ENCODE data around the gene MX1. TPM values are rescaled to one million over a fixed set of nuclear protein-coding genes. Genes with fewer than 3 reads are reported as not detected.

The MX1 gene
- total RNA-seq, 1 donor from 2014 or later = 16.7 TPM

- Histone ChIP-seq H3K9me3 (no peaks in the 10 kb centered on the region), H3K4me1 (no peaks in the 10 kb centered on the region), H3K4me3 (no peak overlapping the region), H3K27ac (no peak overlapping the region), H3K27me3 (no peaks in the 10 kb centered on the region), H3K36me3 (no peaks in the 10 kb centered on the region)
- intact Hi-C loops (cut with DNase I) = no loop called here
- TF ChIP-seq POLR2A (IDR thresholded peaks at IDR 0.05) (no peak), POLR2AphosphoS5 (IDR thresholded peaks at IDR 0.05; ENCODE audit: insufficient read depth in 1 of 2, low read depth in 1 of 2) (no peak)
- no peak for DNase-seq (ENCODE audit: extremely low spot score in 2 of 2)
Measured at GRCh38 chr21:41481191-41481590, 55.2 kb downstream of the MX1 start.

- no peaks in the 10 kb centered on the region for H3K27me3 ChIP-seq
- H3K27ac ChIP-seq = no peak overlapping the region
- no peak for TF ChIP-seq POLR2AphosphoS5 (IDR thresholded peaks at IDR 0.05; ENCODE audit: insufficient read depth in 1 of 2, low read depth in 1 of 2)
- H3K9me3 ChIP-seq = no peaks in the 10 kb centered on the region
- no peaks in the 10 kb centered on the region for H3K36me3 ChIP-seq
- intact Hi-C loops (cut with DNase I) = no loop called here
- DNase-seq (ENCODE audit: extremely low spot score in 2 of 2) = no peak
- no peaks in the 10 kb centered on the region for H3K4me1 ChIP-seq
- no peak overlapping the region for H3K4me3 ChIP-seq
Measured at GRCh38 chr21:41482301-41482700, 56.3 kb downstream of the MX1 start.

DNA sequence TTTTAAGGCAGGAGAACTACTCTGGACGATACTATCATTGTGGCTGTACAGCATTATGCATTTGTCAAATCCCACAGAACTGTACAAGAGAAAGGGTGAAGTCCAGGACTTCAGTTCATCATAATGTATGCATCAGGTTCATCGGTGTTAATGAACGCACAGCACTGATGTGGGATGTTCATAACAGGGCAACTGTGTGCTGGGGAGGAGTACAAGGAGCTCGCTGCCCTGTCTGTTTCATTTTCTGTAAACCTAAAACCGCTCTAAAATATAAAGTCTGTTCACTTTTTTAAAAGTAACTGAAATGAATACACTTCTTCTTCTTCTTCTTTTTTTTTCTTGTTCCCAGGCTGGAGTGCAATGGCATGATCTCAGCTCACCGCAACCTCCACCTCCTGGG is 56.9 kb downstream of the MX1 start:
- no peaks in the 10 kb centered on the region for H3K36me3 ChIP-seq
- DNase-seq (ENCODE audit: extremely low spot score in 2 of 2) = no peak
- H3K27ac ChIP-seq = no peak overlapping the region
- H3K27me3 ChIP-seq = no peaks in the 10 kb centered on the region
- TF ChIP-seq, protein P1, sequence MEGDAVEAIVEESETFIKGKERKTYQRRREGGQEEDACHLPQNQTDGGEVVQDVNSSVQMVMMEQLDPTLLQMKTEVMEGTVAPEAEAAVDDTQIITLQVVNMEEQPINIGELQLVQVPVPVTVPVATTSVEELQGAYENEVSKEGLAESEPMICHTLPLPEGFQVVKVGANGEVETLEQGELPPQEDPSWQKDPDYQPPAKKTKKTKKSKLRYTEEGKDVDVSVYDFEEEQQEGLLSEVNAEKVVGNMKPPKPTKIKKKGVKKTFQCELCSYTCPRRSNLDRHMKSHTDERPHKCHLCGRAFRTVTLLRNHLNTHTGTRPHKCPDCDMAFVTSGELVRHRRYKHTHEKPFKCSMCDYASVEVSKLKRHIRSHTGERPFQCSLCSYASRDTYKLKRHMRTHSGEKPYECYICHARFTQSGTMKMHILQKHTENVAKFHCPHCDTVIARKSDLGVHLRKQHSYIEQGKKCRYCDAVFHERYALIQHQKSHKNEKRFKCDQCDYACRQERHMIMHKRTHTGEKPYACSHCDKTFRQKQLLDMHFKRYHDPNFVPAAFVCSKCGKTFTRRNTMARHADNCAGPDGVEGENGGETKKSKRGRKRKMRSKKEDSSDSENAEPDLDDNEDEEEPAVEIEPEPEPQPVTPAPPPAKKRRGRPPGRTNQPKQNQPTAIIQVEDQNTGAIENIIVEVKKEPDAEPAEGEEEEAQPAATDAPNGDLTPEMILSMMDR (IDR thresholded peaks at IDR 0.05) = no peak
- no peak for TF ChIP-seq POLR2A (IDR thresholded peaks at IDR 0.05)
- TF ChIP-seq POLR2AphosphoS5 (IDR thresholded peaks at IDR 0.05; ENCODE audit: insufficient read depth in 1 of 2, low read depth in 1 of 2) = no peak
- H3K4me3 ChIP-seq = no peak overlapping the region
- H3K9me3 ChIP-seq = no peaks in the 10 kb centered on the region
- H3K4me1 ChIP-seq = no peaks in the 10 kb centered on the region
- intact Hi-C loops (cut with DNase I) = no loop called here

GRCh38 chr21:41483415-41483814 is 57.4 kb downstream of the MX1 start:
- H3K4me3 ChIP-seq = no peak overlapping the region
- H3K4me1 ChIP-seq = no peaks in the 10 kb centered on the region
- intact Hi-C loops (cut with DNase I) = no loop called here
- TF ChIP-seq, protein P1 (IDR thresholded peaks at IDR 0.05) = no peak
- TF ChIP-seq POLR2AphosphoS5 (IDR thresholded peaks at IDR 0.05; ENCODE audit: insufficient read depth in 1 of 2, low read depth in 1 of 2) (no peak), POLR2A (IDR thresholded peaks at IDR 0.05) (no peak)
- no peak for DNase-seq (ENCODE audit: extremely low spot score in 2 of 2)
- no peak overlapping the region for H3K27ac ChIP-seq
- H3K9me3 ChIP-seq = no peaks in the 10 kb centered on the region
- H3K27me3 ChIP-seq = no peaks in the 10 kb centered on the region
- H3K36me3 ChIP-seq = no peaks in the 10 kb centered on the region

- H3K9me3 ChIP-seq = no peaks in the 10 kb centered on the region
- TF ChIP-seq, protein P1 (IDR thresholded peaks at IDR 0.05) = no peak
- TF ChIP-seq POLR2A (IDR thresholded peaks at IDR 0.05) (no peak), POLR2AphosphoS5 (IDR thresholded peaks at IDR 0.05; ENCODE audit: insufficient read depth in 1 of 2, low read depth in 1 of 2) (no peak)
Measured at GRCh38 chr21:41483973-41484372, 57.9 kb downstream of the MX1 start.

GRCh38 chr21:41487082-41487481 is 61.0 kb downstream of the MX1 start:
- no peak for TF ChIP-seq POLR2A (IDR thresholded peaks at IDR 0.05)
- TF ChIP-seq, protein P1 (IDR thresholded peaks at IDR 0.05) = no peak
- TF ChIP-seq POLR2AphosphoS5 (IDR thresholded peaks at IDR 0.05; ENCODE audit: insufficient read depth in 1 of 2, low read depth in 1 of 2) = no peak
- Histone ChIP-seq H3K27me3 (no peaks in the 10 kb centered on the region), H3K4me1 (no peaks in the 10 kb centered on the region), H3K27ac (no peak overlapping the region), H3K36me3 (no peaks in the 10 kb centered on the region), H3K9me3 (no peaks in the 10 kb centered on the region), H3K4me3 (no peak overlapping the region)
- intact Hi-C loops (cut with DNase I) = no loop called here
- no peak for DNase-seq (ENCODE audit: extremely low spot score in 2 of 2)

More at GRCh38 chr21:41483973-41484372, 57.9 kb downstream of the MX1 start:
- no peaks in the 10 kb centered on the region for H3K4me1 ChIP-seq
- H3K27ac ChIP-seq = no peak overlapping the region
- H3K36me3 ChIP-seq = no peaks in the 10 kb centered on the region
- intact Hi-C loops (cut with DNase I) = no loop called here
- no peak for DNase-seq (ENCODE audit: extremely low spot score in 2 of 2)
- H3K27me3 ChIP-seq = no peaks in the 10 kb centered on the region
- H3K4me3 ChIP-seq = no peak overlapping the region
